HG03025 (cell line): Measurements from ENCODE around the gene STX1B.
"Not testable (repeated sequence)": the region's sequence is repeated elsewhere in the genome, so short reads cannot be mapped to it uniquely, and the experiment has no call there.

Source experiments
- ATAC-seq: cut with Tn5 transposase; IDR thresholded peaks from one replicate; pipeline ENCODE4 v1.9.1; 2021; ENCODE audit warnings: mild to moderate bottlenecking, moderate library complexity; ENCODE audit not compliant: unreplicated experiment, low FRiP score

Gene STX1B

GRCh38 chr16:31010585-31011325 lies at the start of gene STX1B:
STX1B (minus strand) TSS chr16:31010638; CDS start chr16:31010396, 242 bp downstream.
- ATAC-seq: no peak

GRCh38 chr16:31055613-31056012 lies 45.2 kb upstream of the STX1B start:
- ATAC-seq: no peak

- ATAC-seq: no peak
Observed at GRCh38 chr16:31052114-31052513, 41.7 kb upstream of the STX1B start.

- ATAC-seq: no peak
Observed at GRCh38 chr16:31050280-31051030, 40.0 kb upstream of the STX1B start.

- no peak for ATAC-seq
Observed at GRCh38 chr16:31043898-31044481, 33.6 kb upstream of the STX1B start.

DNA sequence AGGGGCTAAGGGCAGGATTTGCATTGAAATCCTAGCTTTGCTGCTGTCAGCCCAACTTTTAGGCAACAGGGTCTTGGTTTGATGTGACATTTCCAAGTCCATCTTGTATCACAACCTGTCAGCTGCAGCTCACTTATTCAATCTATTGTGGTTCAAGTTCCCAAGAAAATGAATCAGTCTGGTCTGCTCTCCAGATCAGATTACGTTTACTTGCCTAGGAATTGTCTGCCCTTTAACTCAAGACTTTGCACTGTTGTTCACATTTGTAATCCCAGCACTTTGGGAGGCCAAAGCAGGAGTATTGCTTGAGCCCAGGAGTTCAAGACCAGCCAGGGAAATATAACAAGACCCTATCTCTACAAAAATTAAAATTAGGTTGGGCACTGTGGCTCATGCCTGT lies 32.9 kb upstream of the STX1B start:
- no peak for ATAC-seq

DNA sequence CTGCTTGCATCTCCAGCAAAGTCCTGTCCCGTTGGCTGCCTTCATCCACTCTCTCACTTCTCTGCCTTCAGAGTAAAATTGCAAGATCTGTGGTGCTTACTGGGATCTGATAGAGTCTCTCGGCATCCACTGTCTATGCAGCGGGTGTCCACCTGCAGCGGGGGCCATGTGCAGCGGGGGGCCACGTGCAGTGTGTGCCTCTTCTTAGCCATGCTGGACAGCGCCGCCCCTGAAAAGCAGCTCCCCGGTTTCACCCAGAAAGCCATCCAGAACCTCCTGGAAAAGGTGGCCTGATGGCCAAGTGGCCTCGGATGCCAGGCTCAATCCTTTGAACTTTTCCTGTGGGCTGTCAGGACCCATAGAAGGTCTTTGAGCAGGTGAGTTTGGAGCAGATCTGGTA lies 32.4 kb upstream of the STX1B start:
- ATAC-seq: no peak

DNA sequence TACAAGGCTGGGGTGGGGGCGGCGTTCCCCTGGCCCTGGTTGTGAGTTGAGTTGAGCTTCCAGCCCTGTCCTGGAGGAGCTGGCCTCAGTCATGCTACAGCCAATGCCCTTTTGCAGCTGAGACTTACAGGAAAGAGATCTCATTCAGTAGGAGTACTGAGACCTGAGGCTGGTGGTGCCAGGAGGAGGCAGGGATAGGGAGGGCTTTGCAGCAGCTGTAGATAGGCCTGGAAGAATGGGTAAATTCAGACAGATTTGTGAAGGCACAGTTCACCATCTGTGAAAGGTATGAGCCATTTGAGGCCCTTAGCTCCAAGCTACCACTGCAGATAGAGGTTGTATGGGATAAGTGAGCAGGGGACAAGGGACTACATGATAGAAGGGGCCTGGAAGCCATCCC lies 28.6 kb upstream of the STX1B start:
- no peak for ATAC-seq

- no peak for ATAC-seq
Observed at GRCh38 chr16:31036691-31037090, 26.3 kb upstream of the STX1B start.

DNA sequence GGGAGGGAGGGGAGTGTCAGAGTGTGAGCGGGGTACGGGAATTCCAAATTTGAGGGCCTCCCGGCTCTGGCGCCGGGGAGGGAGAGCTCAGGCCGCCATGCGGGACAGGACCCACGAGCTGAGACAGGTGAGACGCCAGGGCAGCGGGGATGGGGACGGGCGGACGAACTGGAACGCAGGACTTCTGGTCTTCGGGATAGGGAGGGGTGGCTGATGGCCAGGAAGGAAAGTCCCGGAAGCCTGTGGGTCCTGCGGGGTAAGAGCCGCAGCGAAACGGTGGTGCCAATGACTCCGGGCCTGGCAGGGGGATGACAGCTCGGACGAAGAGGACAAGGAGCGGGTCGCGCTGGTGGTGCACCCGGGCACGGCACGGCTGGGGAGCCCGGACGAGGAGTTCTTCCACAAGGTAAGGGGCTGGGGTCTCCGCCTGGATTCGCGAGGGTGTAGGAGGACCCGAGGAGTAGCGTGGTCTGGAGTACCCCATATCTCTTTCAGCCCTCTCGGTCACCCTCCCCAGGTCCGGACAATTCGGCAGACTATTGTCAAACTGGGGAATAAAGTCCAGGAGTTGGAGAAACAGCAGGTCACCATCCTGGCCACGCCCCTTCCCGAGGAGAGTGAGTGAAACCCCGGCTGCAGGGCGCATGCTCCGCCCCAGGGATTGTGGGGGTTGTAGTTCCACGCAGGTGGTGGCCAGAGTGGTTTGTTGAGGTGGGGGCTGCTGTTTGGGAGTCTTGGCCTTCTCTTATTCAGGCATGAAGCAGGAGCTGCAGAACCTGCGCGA lies 23.5 kb upstream of the STX1B start:
- peak; percentile 30 for ATAC-seq

- peak; percentile 70 for ATAC-seq
Observed at GRCh38 chr16:31032736-31033708, 22.6 kb upstream of the STX1B start, which contains the start of gene STX4. STX4 (plus strand) TSS chr16:31033558; CDS start chr16:31033806, 248 bp downstream.

DNA sequence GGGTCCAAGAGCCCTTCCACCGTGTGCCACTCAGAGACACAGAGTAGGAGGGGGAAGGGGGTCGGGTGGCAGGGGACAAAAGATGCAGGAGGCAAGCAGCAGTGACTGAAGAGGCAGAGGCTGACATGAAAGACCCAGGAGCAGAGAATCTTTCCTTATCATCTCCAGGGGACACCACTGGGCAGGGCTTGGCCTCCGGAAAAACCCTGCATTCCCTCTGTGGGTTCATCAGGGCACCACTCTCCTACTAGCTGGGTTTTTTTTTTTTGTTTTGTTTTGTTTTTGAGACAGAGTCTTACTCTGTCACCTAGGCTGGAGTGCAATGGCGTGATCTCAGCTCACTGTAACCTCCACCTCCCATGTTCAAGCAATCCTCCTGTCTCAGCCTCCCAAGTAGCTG lies 20.8 kb upstream of the STX1B start:
- ATAC-seq: no peak

- no peak for ATAC-seq
Observed at GRCh38 chr16:31029272-31029671, 18.8 kb upstream of the STX1B start.

DNA sequence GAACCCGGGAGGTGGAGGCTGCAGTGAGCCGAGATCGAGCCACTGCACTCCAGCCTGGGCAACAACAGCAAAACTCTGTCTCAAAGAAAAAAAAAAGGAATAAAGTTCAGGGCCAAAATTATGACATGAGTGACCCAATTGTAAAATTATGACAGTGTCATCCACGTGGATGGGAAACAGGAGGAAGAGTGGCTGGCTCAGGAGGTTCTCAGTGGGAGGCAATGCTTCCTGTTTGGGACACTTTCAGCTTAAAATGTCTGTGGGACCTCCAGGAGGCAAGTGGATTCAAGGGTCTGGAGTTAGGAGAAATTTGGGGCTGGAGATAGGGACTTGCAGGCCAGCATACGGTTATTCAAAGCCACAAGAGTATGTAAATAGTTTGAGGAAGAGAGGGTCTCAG lies 14.9 kb upstream of the STX1B start:
- ATAC-seq: no peak

DNA sequence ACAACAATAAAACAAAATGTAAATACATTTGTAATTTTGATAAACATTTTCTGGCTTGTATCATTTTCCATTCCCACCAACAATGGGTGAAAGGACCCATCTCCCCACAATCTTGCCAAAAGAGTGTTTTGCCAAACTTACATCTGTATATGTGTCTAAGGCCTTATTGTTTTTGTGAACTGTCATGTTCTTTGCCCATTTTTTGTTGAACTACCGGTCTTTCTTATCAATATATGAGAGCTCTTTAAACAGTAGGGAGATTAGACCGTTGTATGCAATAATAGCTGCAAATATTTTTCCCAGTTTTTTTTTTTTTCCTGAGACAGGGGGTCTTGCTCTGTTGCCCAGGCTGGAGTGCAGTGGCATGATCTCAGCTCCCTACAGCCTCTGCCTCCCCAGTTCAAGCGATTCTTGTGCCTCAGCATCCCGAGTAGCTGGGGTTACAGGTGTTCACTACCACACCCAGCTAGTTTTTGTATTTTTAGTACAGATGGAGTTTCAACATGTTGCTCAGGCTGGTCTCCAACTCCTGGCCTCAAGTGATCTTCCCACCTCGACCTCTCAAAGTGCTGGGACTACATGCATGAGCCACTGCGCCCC lies 13.3 kb upstream of the STX1B start:
- no peak for ATAC-seq

DNA sequence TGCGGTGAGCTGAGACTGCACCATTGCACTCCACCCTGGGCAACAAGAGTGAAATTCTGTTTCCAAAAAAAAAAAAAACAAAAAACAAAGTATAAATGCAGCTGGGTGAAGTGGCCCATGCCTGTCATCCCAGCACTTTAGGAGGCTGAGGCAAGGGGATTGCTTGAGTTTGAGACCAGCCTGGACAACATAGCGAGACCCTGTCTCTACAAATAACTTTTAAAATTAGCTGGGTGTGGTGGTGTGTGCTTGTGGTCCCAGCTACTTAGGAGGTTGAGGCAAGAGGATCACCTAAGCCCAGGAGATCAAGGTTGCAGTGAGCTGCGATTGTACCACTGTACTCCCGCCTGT lies 12.8 kb upstream of the STX1B start:
- no peak for ATAC-seq

- no peak for ATAC-seq
Observed at GRCh38 chr16:31022544-31023251, 12.3 kb upstream of the STX1B start.

DNA sequence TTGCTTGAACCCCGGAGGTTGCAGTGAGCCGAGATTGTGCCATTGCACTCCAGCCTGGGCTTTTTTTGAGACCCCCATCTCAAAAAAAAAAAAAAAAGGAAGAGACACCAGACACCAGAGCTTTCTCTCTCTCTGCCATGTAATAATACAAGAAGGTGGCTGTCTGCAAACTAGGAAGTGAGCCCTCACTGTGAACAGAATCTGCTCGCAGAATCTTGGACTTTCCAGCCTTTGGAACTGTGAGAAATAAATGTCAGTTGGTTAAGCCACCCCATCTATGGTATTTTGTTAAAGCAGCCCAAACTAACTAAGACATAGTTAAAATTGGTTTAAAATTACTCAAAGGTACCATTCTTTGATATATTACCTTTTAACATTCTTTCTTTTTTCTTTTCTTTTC lies 10.1 kb upstream of the STX1B start:
- no peak for ATAC-seq

DNA sequence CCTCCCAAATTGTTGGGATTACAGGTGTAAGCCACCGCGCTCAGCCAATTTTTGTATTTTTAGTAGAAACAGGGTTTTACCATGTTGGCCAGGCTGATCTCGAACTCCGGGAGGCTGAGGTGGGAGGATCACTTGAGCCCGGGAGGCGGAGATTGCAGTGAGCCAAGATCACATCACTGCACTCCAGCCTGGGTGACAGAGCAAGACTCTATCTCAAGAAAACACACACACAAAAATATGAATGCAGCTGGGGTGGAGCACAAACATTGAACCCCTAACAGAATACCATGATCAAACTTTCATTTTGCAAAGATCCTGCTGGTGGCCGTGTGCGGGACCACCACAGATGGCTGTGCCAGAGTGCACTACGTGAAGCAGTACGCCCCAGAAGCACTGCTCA lies 7.3 kb upstream of the STX1B start:
- ATAC-seq: not testable (repeated sequence)
